Measurements from ENCODE around the gene ARL6IP1.
A peak's percentile ranks its signal among the peaks of the same experiment; 100 is the strongest.

ARL6IP1 gene

GRCh38 chr16:18834864-18835263 lies 33.5 kb upstream of the ARL6IP1 start:
- DNase-seq (ENCODE audit: low read depth) = peak; percentile 9
- H3K4me3 ChIP-seq (ENCODE audit: low read depth, low read length) = no peak overlapping the region
- TF ChIP-seq CTCF (conservative IDR thresholded peaks at IDR 0.05; ENCODE audit: low read depth, low read length) = no peak

- no peak overlapping the region for H3K4me3 ChIP-seq (ENCODE audit: low read depth, low read length)
- DNase-seq (ENCODE audit: low read depth) = no peak
- TF ChIP-seq CTCF (conservative IDR thresholded peaks at IDR 0.05; ENCODE audit: low read depth, low read length) = no peak
Measured at GRCh38 chr16:18833707-18834505, 32.6 kb upstream of the ARL6IP1 start.

GRCh38 chr16:18832613-18833012 lies 31.3 kb upstream of the ARL6IP1 start:
- TF ChIP-seq CTCF (conservative IDR thresholded peaks at IDR 0.05; ENCODE audit: low read depth, low read length) = no peak
- H3K4me3 ChIP-seq (ENCODE audit: low read depth, low read length) = no peak overlapping the region
- no peak for DNase-seq (ENCODE audit: low read depth)

GRCh38 chr16:18832006-18832405 lies 30.7 kb upstream of the ARL6IP1 start:
- DNase-seq (ENCODE audit: low read depth) = no peak
- no peak overlapping the region for H3K4me3 ChIP-seq (ENCODE audit: low read depth, low read length)
- TF ChIP-seq CTCF (conservative IDR thresholded peaks at IDR 0.05; ENCODE audit: low read depth, low read length) = no peak

- DNase-seq (ENCODE audit: low read depth) = no peak
- H3K4me3 ChIP-seq (ENCODE audit: low read depth, low read length) = no peak overlapping the region
- TF ChIP-seq CTCF (conservative IDR thresholded peaks at IDR 0.05; ENCODE audit: low read depth, low read length) = no peak
Measured at GRCh38 chr16:18829251-18829650, 27.9 kb upstream of the ARL6IP1 start.

- TF ChIP-seq CTCF (conservative IDR thresholded peaks at IDR 0.05; ENCODE audit: low read depth, low read length) = no peak
- H3K4me3 ChIP-seq (ENCODE audit: low read depth, low read length) = no peak overlapping the region
- DNase-seq (ENCODE audit: low read depth) = no peak
Measured at GRCh38 chr16:18827890-18828289, 26.5 kb upstream of the ARL6IP1 start.

- no peak for DNase-seq (ENCODE audit: low read depth)
- no peak for TF ChIP-seq CTCF (conservative IDR thresholded peaks at IDR 0.05; ENCODE audit: low read depth, low read length)
- no peak overlapping the region for H3K4me3 ChIP-seq (ENCODE audit: low read depth, low read length)
Measured at GRCh38 chr16:18816286-18816685, 14.9 kb upstream of the ARL6IP1 start.

All from choroid plexus epithelial cell (primary cell).